ENCODE measurements around the gene MFGE8.

Gene MFGE8

GRCh38 chr15:88908697-88909621 lies 4.2 kb downstream of the MFGE8 start:
- TF ChIP-seq OSR1 (CRISPR knock-in tag; IDR thresholded peaks at IDR 0.05) (no peak), ESRRG (CRISPR knock-in tag; IDR thresholded peaks at IDR 0.05) (no peak), SNAI2 (CRISPR knock-in tag; IDR thresholded peaks at IDR 0.05) (no peak), TCF4 (CRISPR knock-in tag; IDR thresholded peaks at IDR 0.05; ENCODE audit: borderline replicate concordance) (no peak), PPARA (CRISPR knock-in tag; IDR thresholded peaks at IDR 0.05; ENCODE audit: borderline replicate concordance) (no peak)
- TF ChIP-seq, protein P1, sequence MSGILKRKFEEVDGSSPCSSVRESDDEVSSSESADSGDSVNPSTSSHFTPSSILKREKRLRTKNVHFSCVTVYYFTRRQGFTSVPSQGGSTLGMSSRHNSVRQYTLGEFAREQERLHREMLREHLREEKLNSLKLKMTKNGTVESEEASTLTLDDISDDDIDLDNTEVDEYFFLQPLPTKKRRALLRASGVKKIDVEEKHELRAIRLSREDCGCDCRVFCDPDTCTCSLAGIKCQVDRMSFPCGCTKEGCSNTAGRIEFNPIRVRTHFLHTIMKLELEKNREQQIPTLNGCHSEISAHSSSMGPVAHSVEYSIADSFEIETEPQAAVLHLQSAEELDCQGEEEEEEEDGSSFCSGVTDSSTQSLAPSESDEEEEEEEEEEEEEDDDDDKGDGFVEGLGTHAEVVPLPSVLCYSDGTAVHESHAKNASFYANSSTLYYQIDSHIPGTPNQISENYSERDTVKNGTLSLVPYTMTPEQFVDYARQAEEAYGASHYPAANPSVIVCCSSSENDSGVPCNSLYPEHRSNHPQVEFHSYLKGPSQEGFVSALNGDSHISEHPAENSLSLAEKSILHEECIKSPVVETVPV (CRISPR knock-in tag; IDR thresholded peaks at IDR 0.05), result no peak
- no peak for ATAC-seq

DNA sequence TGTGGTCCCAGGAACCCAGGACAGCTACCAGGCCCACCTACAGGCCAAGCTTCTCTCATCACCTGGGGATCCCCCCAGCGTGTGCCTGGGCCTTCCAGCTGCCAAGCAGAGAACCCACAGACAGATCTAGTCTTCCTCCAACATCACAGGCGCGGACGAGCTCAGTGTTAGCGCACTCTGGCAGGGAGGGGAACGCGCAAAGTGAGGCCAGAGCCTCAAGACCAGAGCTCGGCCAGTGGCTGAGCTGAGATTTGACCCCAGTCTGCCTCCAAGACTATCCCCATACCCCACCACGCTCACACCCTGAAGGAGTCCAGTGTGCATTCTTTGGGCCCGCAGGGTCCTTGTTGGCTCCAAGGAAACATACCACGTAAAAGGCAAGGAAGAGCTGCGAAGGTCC lies 5.1 kb downstream of the MFGE8 start:
- TF ChIP-seq ZNF70 (CRISPR knock-in tag; IDR thresholded peaks at IDR 0.05), result no peak
- TF ChIP-seq, protein P2, sequence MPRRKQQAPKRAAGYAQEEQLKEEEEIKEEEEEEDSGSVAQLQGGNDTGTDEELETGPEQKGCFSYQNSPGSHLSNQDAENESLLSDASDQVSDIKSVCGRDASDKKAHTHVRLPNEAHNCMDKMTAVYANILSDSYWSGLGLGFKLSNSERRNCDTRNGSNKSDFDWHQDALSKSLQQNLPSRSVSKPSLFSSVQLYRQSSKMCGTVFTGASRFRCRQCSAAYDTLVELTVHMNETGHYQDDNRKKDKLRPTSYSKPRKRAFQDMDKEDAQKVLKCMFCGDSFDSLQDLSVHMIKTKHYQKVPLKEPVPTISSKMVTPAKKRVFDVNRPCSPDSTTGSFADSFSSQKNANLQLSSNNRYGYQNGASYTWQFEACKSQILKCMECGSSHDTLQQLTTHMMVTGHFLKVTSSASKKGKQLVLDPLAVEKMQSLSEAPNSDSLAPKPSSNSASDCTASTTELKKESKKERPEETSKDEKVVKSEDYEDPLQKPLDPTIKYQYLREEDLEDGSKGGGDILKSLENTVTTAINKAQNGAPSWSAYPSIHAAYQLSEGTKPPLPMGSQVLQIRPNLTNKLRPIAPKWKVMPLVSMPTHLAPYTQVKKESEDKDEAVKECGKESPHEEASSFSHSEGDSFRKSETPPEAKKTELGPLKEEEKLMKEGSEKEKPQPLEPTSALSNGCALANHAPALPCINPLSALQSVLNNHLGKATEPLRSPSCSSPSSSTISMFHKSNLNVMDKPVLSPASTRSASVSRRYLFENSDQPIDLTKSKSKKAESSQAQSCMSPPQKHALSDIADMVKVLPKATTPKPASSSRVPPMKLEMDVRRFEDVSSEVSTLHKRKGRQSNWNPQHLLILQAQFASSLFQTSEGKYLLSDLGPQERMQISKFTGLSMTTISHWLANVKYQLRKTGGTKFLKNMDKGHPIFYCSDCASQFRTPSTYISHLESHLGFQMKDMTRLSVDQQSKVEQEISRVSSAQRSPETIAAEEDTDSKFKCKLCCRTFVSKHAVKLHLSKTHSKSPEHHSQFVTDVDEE (CRISPR knock-in tag; IDR thresholded peaks at IDR 0.05), result no peak
- TF ChIP-seq ZC3H10 (CRISPR knock-in tag; IDR thresholded peaks at IDR 0.05), result no peak
- TF ChIP-seq CSDC2 (CRISPR knock-in tag; IDR thresholded peaks at IDR 0.05), result no peak
- no peak for TF ChIP-seq PATZ1 (CRISPR knock-in tag; IDR thresholded peaks at IDR 0.05; ENCODE audit: borderline replicate concordance)
- TF ChIP-seq, protein P3, sequence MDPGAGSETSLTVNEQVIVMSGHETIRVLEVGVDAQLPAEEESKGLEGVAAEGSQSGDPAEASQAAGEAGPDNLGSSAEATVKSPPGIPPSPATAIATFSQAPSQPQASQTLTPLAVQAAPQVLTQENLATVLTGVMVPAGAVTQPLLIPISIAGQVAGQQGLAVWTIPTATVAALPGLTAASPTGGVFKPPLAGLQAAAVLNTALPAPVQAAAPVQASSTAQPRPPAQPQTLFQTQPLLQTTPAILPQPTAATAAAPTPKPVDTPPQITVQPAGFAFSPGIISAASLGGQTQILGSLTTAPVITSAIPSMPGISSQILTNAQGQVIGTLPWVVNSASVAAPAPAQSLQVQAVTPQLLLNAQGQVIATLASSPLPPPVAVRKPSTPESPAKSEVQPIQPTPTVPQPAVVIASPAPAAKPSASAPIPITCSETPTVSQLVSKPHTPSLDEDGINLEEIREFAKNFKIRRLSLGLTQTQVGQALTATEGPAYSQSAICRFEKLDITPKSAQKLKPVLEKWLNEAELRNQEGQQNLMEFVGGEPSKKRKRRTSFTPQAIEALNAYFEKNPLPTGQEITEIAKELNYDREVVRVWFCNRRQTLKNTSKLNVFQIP (CRISPR knock-in tag; IDR thresholded peaks at IDR 0.05; ENCODE audit: borderline replicate concordance, low read depth), result no peak
- TF ChIP-seq ZNF8 (CRISPR knock-in tag; IDR thresholded peaks at IDR 0.05), result no peak
- TF ChIP-seq GLIS3 (CRISPR knock-in tag; IDR thresholded peaks at IDR 0.05), result no peak
- TF ChIP-seq ESRRG (CRISPR knock-in tag; IDR thresholded peaks at IDR 0.05), result no peak
- TF ChIP-seq ARNTL (CRISPR knock-in tag; IDR thresholded peaks at IDR 0.05; ENCODE audit: borderline replicate concordance, low read depth), result no peak
- no peak for TF ChIP-seq PPARA (CRISPR knock-in tag; IDR thresholded peaks at IDR 0.05; ENCODE audit: borderline replicate concordance)
- no peak for ATAC-seq

DNA sequence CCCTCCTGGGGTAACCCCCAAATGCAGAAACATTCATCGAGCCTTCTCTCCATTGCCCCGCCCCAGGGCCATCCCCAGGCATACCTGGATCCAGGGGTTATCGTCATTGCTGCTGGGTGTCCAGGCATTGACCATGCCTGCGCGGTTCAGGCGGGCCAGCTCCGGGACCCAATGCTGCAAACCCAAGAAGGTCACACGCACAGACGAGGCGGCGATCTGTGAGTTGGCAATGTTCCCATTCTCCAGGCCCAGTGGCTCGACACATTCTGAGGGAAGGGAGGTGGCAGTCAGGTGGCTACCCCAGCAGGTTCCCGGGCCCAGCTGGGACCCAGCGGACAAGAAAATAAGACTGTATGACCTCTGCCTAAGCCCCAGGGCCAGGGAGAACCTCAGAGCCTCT lies 6.1 kb downstream of the MFGE8 start:
- ATAC-seq, result no peak

GRCh38 chr15:88906551-88906950 lies 6.6 kb downstream of the MFGE8 start:
- no peak for TF ChIP-seq SNAI2 (CRISPR knock-in tag; IDR thresholded peaks at IDR 0.05)
- no peak for TF ChIP-seq PATZ1 (CRISPR knock-in tag; IDR thresholded peaks at IDR 0.05; ENCODE audit: borderline replicate concordance)
- TF ChIP-seq OSR1 (CRISPR knock-in tag; IDR thresholded peaks at IDR 0.05), result no peak
- no peak for TF ChIP-seq ZFP30 (CRISPR knock-in tag; IDR thresholded peaks at IDR 0.05)
- TF ChIP-seq TOX (CRISPR knock-in tag; IDR thresholded peaks at IDR 0.05; ENCODE audit: borderline replicate concordance), result no peak
- TF ChIP-seq ZC3H10 (CRISPR knock-in tag; IDR thresholded peaks at IDR 0.05), result no peak
- no peak for TF ChIP-seq GLIS3 (CRISPR knock-in tag; IDR thresholded peaks at IDR 0.05)
- TF ChIP-seq, protein P3 (CRISPR knock-in tag; IDR thresholded peaks at IDR 0.05; ENCODE audit: borderline replicate concordance, low read depth), result no peak
- TF ChIP-seq ISL1 (CRISPR knock-in tag; IDR thresholded peaks at IDR 0.05), result no peak
- no peak for TF ChIP-seq TCF4 (CRISPR knock-in tag; IDR thresholded peaks at IDR 0.05; ENCODE audit: borderline replicate concordance)
- TF ChIP-seq, protein P4, sequence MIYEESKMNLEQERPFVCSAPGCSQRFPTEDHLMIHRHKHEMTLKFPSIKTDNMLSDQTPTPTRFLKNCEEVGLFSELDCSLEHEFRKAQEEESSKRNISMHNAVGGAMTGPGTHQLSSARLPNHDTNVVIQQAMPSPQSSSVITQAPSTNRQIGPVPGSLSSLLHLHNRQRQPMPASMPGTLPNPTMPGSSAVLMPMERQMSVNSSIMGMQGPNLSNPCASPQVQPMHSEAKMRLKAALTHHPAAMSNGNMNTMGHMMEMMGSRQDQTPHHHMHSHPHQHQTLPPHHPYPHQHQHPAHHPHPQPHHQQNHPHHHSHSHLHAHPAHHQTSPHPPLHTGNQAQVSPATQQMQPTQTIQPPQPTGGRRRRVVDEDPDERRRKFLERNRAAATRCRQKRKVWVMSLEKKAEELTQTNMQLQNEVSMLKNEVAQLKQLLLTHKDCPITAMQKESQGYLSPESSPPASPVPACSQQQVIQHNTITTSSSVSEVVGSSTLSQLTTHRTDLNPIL (CRISPR knock-in tag; IDR thresholded peaks at IDR 0.05; ENCODE audit: low read depth), result no peak
- no peak for TF ChIP-seq RARB (CRISPR knock-in tag; IDR thresholded peaks at IDR 0.05)
- TF ChIP-seq ARNTL (CRISPR knock-in tag; IDR thresholded peaks at IDR 0.05; ENCODE audit: borderline replicate concordance, low read depth), result no peak
- ATAC-seq, result no peak

More for the DNA sequence above, 6.1 kb downstream of the MFGE8 start:
- TF ChIP-seq ZNF8 (CRISPR knock-in tag; IDR thresholded peaks at IDR 0.05), result no peak
- TF ChIP-seq CSDC2 (CRISPR knock-in tag; IDR thresholded peaks at IDR 0.05), result no peak

Data from SK-N-SH treated with all-trans-retinoic acid at 6 μM for 48 hours (cell line).